GOT3 (cell line): ENCODE measurements around the gene CHRM4.
A peak's percentile ranks its signal among the peaks of the same experiment; 100 is the strongest.

ENCODE experiments used
- DNase-seq: peaks from one replicate; lab custom pipeline; 2025; ENCODE audit warnings: mixed read lengths; lab: John Stamatoyannopoulos, UW

The CHRM4 gene

DNA sequence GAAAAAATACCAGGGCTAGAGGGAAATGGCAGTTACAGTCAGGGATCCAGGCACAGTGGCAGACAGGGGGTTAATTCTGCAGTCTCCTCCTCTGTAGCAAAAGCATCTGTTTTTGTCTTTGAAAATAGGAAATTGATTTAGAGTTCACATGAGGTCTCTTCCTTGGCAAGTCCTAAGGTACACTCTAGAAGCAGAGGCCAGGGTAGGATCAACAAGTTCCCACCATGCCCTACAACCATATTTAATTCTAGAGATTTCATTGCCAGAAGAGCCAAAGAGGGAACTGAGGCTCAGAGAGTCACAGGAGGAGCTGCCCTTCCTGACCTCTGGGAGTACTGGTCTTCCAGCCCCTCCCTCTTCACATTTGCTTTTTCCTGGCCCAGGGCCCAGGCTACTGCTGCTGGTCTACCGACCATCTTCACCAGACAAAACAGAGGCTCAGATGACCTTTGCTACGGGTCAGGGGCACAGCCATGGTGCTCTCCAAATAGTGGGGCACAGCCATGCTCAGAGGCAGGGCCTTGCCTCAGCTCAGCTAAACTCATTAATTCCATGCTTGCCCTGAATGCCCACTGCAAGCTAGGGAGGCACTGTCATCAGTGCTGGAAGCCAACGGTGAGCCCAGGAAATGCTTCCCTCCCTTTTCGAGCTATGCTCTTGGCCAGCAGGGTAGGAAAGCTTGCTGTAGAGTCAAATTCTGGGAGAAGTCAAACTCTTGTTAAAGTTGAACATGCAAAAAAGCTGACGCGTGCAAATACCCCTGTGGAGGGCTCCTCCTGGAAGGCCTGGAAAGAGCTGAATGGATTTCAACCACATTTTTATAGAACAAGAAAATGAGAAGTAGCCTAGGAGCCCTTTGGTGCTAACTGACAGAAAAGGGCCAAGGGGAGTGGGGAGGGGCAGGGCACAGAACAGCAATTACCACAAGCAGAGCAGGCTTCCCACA, 11.7 kb upstream of the CHRM4 start:
- DNase-seq = no peak

DNA sequence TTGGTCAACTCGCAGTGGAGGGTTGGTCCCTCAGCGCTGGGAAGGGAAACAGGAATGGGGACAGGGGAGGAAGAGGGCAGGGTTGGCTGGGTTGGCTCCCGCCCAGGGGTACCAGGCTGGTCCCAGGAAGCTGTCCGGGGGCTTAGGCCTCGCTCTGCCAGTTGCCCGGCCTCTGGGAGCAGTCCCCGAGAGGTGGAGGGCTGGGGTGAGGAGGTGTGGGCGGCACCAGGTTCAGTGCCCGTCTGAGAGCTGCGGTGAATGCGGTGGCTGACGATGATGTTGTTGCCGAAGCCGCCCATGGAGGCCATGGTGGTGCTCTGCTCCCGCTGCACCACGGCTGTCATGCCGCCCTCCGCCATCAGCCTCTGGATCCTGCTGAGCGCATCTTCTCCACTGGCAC, 6.0 kb upstream of the CHRM4 start:
- no peak for DNase-seq

GRCh38 chr11:46393759-46394158, 2.2 kb upstream of the CHRM4 start:
- DNase-seq = no peak

DNA sequence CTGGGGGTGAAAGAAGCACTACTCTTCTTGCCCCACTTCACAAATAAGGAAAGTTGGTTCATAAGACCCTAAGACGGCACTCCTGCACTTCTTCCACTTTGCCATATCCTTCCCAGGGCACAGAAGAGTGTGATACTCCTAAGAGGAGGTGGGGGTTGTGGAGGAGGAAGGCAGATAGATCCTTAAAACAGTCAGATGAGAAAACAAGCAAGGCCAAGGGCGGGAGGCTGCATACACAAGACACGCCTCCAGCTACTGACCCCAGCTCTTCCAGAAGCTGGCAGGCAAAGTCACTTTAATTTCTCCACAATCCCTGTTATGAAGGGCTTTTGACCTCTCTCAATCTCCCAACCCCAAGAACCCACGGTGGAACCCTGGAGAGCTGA, 1.6 kb upstream of the CHRM4 start:
- DNase-seq = no peak

DNA sequence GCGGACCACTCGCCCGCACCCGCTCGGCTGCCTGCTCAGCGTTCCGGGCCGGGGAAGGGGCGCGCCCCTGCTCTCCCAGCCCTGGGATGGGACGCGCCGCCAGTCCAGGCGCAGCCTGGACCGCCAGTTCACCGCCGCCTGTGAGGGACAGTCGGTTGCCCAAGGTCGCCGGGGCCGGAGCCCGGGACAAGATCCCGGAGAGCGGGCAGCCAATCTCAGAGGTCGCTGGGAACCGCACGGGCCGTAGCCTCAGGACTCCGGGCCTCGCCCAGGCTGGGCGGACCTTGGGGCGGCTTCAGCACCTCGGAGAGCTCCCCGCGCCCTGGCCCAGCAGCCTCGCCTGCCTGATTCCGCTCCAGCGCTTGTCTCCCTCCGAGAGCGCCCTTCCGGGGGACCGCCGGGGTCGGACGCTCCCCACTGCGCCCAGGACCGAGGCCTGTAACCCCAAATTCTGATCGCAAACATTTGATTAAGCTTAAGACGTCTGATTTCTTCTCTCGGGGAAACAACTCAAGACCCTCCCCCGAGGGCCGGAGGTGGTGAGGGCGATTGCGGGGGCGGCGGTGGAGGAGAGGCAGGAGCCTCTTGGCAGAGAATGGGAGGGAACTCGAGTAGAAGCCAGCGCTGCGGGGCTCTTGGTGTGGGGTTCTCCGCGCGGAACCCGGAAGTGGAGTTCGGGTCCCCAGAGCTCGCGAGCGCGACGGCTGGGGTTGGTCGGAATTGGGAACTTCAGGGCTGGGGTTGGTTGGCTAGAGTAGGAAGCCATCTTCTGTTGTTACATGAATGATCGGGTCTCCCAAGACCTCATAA, 1.1 kb upstream of the CHRM4 start:
- DNase-seq = peak; percentile 61

DNA sequence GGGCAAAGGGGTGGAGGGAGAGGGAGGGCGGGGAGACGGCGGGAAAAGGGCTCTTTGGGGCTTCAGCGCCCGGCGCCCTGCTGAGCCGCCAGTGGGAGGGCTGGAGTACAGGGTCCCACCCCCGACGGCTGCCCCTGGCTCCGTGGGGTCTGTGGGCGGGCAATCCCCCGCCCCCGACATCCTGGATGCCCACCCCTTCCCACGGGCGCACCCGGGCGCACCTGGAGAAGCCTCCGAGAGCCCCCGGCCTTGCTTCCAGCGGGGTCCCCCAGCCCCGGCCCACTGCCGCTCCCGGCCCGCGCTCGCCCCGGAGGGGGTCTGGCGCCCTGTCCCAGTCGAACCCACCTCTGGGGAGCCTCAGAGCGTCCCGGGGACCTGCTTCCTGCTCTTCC, 394 bp downstream of the CHRM4 start:
- no peak for DNase-seq

DNA sequence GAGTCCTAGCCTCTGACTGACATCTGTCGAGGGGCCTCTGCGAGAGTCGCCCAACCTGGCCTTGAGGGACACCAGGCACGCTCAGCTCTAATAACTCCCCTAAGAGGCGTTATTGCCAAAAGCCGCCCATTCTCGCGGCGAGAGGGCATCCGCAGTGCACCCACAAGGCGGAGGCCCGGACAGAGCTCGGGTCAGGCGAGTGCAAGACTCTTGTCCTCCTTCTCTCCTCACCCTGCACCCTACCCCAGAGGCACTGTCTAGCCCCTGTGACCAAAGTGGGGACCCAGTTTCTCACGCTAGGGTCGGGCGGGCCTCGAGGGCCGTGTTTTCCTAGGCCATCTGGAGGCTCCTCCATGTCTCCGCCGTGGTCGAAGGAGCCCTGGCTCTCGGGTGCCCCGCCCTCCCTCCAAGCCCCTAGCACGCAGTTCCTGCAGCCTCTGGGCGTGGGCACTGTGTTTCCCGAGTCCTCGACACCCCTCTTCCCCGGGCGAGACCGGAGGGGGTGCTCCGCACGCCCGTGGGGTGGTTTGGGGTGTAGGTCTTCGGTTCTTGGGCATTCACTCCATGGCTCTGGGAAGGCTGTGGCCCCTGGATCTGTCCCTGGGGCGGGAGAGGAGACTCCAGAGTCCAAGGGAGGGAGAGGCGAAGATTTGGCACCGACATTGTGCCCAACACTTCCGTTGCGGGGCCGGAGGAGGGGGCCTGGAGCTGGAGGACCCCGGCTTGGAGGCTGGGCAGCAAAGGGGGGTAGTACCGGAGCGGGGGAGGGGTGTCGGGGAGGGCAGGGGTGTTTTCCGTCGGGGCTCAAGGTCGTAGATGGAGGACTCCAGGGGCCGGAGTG, 1.0 kb downstream of the CHRM4 start:
- no peak for DNase-seq

GRCh38 chr11:46389450-46390330, 1.9 kb downstream of the CHRM4 start:
- DNase-seq = peak; percentile 13

DNA sequence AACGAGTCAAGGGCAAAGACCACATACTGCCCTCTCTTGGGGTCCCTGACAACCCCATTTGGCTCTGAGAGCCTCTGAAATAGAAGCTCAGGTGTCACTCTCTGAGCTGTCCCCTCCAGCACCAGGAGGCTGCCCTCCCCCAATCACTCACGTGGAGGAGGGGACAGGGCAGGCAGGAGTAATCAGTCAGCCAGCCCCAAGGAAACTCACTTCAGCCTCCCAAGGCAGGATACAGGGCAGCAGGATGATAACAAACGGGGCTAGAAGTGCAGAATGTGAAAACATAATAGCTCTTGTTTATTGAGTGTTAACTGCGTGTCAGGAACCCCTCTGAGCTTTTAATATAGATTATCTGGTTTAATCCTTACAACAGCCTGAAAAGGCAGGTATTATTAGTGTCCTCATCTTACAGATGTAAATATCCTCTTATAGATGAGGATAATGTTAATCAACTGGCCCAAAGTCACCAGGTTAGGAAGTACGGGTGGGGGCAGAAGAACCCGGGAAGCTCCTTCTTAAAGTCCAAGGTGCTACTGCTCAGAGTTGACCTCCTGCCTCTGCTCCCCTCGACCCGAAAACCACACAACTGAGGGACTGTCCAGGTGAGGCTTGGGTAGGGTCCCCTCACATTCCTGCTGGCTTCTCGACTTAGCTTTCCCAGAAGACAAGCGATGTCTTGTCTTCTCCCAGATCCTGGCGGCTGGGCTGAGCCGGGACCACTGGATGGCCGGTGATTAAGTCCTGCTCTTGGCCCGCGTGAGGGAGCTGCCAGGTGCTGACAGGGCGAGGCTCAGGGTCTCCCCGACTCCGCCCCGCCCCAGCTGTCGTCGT, 2.7 kb downstream of the CHRM4 start:
- DNase-seq = no peak

- DNase-seq = no peak
Measured at GRCh38 chr11:46387919-46388618, 3.5 kb downstream of the CHRM4 start.

GRCh38 chr11:46387456-46387855, 4.1 kb downstream of the CHRM4 start:
- DNase-seq = no peak

DNA sequence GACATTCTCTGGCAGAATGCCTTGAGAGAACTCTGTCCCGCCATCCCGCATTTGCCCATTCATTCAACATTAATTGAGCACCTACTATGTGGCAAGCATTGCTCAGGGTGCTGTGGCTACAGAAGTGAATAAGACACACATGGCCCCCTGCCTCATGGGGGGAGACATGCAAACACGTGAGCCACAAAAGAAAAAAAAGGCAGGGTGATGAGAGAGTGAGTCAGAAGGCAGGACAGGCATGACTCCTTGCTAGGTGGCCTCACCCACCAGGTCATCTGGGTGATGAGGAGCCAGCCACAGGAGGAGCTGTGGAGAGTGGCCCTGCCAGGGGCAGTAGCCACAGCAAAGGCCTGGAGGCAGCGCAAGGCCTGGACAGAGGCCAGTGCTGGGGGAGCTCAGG, 4.9 kb downstream of the CHRM4 start:
- no peak for DNase-seq

DNA sequence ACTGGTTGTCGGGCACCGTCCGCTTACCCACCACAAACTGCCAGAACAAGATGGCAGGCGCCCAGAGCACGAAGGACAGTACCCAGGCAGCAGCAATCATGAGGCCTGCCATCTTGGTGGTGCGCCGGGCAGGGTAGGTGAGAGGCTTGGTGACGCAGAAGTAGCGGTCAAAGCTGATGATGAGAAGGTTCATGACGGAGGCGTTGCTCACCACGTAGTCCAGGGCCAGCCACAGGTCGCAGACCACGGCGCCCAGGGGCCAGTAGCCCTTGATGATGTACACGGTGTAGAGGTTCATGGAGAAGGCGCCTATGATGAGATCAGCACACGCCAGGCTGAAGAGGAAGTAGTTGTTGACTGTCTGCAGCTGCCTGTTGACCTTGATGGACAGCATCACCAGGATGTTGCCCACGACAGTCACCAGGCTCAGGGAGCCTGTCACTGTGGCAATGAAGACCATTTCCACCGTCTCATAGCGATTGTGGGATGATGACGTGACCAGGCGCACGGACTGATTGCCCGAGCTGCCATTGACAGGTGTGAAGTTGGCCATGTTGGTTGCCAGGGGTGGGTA, 5.5 kb downstream of the CHRM4 start:
- no peak for DNase-seq

GRCh38 chr11:46385169-46386004, 6.2 kb downstream of the CHRM4 start:
- no peak for DNase-seq

- no peak for DNase-seq
Measured at GRCh38 chr11:46383974-46384701, 7.4 kb downstream of the CHRM4 start.

DNA sequence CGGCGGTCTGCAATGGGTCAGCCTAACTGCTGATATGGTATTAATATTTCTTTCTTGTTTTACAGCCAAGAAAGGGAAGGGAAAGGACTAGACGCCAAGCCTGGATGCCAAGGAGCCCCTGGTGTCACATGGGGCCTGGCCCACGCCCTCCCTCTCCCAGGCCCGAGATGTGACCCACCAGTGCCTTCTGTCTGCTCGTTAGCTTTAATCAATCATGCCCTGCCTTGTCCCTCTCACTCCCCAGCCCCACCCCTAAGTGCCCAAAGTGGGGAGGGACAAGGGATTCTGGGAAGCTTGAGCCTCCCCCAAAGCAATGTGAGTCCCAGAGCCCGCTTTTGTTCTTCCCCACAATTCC, 8.2 kb downstream of the CHRM4 start:
- no peak for DNase-seq

- DNase-seq = no peak
Measured at GRCh38 chr11:46382646-46383403, 8.8 kb downstream of the CHRM4 start.
